Activated CD8-positive, alpha-beta memory T cell treated with anti-CD3 and anti-CD28 coated beads, Interleukin-2, amount 50 U/mL, for 1 hour (primary cell): ENCODE data around the gene NELFB.
A peak's percentile ranks its signal among the peaks of the same experiment; 100 is the strongest.
"Not testable (repeated sequence)": the region's sequence is repeated elsewhere in the genome, so short reads cannot be mapped to it uniquely, and the experiment has no call there.

Experiments used
- DNase-seq: peaks from one replicate; pipeline ENCODE4 v3.0.0-alpha.2; 2020; ENCODE audit errors: extremely low read depth

NELFB gene

GRCh38 chr9:137234758-137235423, 20.2 kb upstream of the NELFB start:
- DNase-seq = no peak

- DNase-seq = no peak
Observed at GRCh38 chr9:137235424-137236237, 19.5 kb upstream of the NELFB start.

GRCh38 chr9:137236238-137236935, 18.7 kb upstream of the NELFB start:
- DNase-seq = peak; percentile 72

- no peak for DNase-seq
Observed at GRCh38 chr9:137236936-137237421, 18.1 kb upstream of the NELFB start.

- DNase-seq = no peak
Observed at GRCh38 chr9:137237759-137238726, 17.1 kb upstream of the NELFB start.

- not testable (repeated sequence) for DNase-seq
Observed at GRCh38 chr9:137239541-137240200, 15.5 kb upstream of the NELFB start.

- peak; percentile 18 for DNase-seq
Observed at GRCh38 chr9:137240318-137240840, 14.7 kb upstream of the NELFB start.

- peak; percentile 98 for DNase-seq
Observed at GRCh38 chr9:137240841-137241489, 14.2 kb upstream of the NELFB start, which contains the start of gene TUBB4B. Gene TUBB4B (plus strand): TSS chr9:137241287. CDS start chr9:137241361, 74 bp downstream.

- DNase-seq = peak; percentile 20
Observed at GRCh38 chr9:137241490-137242268, 13.4 kb upstream of the NELFB start.

GRCh38 chr9:137242269-137243203, 12.6 kb upstream of the NELFB start:
- no peak for DNase-seq

GRCh38 chr9:137243266-137243625, 11.9 kb upstream of the NELFB start:
- DNase-seq = not testable (repeated sequence)

- no peak for DNase-seq
Observed at GRCh38 chr9:137243626-137244485, 11.3 kb upstream of the NELFB start.

- DNase-seq = no peak
Observed at GRCh38 chr9:137244486-137245449, 10.4 kb upstream of the NELFB start.

- no peak for DNase-seq
Observed at GRCh38 chr9:137245450-137246421, 9.4 kb upstream of the NELFB start.
